D721Med (cell line): Measurements from ENCODE around the gene CACNB1.

Experiments
- DNase-seq: peaks from one replicate; pipeline ENCODE4 v3.0.0; 2011; ENCODE audit warnings: low spot score; ENCODE audit not compliant: insufficient read length
- FAIRE-seq: peaks from 2 replicates; lab custom pipeline; 2011; peaks lifted over from hg19 to GRCh38; lab: Jason Lieb, UNC
- TF ChIP-seq, protein P1 (sequence below): IDR thresholded peaks from 2 replicates; pipeline ENCODE4 v1.5.1; 2012; ENCODE audit warnings: mild to moderate bottlenecking, control low read depth; ENCODE audit not compliant: insufficient read depth; ENCODE audit errors: missing control alignments

The CACNB1 gene

DNA sequence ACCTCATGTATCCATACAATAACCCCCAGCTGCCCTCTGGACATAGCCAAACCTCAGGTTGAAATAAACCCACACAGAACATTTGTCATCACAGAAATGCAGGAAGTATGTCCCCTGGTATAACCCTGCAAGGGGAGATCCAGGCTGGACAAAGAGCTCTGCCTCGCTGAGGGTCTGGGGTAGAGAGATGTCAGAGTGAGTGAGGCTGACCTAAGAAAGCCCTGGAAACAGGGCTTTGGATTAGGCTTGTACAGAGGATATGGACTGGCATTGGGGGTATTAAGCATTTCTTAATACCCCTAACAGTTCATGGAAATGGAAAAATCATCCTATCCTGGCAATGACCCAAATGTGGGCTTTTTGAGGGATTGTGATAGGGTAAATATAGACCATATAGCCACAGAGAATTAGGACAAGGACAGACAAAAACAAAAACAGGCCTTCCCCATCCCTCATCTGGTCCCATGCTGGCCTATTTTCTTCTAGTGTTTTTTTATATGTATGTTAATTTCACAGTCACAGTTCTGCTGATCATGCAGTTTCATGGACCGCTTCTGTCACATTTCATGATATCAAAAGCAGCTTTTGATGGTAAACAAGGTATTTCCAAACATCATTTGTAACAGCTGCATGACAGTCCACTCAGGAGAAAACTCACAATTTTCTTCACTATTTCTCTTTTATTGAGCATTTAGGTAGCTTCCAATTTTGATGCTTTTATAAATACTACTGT, 72.2 kb downstream of the CACNB1 start:
- TF ChIP-seq, protein P1, sequence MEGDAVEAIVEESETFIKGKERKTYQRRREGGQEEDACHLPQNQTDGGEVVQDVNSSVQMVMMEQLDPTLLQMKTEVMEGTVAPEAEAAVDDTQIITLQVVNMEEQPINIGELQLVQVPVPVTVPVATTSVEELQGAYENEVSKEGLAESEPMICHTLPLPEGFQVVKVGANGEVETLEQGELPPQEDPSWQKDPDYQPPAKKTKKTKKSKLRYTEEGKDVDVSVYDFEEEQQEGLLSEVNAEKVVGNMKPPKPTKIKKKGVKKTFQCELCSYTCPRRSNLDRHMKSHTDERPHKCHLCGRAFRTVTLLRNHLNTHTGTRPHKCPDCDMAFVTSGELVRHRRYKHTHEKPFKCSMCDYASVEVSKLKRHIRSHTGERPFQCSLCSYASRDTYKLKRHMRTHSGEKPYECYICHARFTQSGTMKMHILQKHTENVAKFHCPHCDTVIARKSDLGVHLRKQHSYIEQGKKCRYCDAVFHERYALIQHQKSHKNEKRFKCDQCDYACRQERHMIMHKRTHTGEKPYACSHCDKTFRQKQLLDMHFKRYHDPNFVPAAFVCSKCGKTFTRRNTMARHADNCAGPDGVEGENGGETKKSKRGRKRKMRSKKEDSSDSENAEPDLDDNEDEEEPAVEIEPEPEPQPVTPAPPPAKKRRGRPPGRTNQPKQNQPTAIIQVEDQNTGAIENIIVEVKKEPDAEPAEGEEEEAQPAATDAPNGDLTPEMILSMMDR, result no peak
- no peak for DNase-seq
- FAIRE-seq, result no peak

DNA sequence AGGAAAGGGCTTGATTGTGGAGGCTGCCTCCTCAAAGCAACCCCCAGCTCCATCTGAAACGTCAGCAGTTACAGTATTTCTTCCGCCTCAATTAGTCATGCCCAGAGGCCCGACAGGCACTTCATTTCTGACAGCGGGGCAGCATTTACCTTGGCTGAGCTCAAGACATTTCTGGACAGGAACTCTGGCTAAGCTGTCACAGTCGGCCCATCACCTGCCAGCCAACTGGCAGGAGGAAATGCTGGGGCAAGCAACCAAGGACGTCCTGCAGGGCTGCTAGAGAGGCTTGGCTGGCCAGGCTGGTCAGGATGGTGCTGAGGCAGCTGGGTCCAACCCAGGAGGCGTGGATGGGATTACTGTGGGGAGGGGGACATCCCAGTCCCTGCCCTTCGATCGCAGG, 73.8 kb downstream of the CACNB1 start:
- TF ChIP-seq, protein P1, result no peak
- DNase-seq (no peak), FAIRE-seq (no peak)
